ENCODE results near the gene SLAMF9. TPM values are rescaled to one million over a fixed set of nuclear protein-coding genes. Genes with fewer than 3 reads are reported as not detected.

SLAMF9 gene
- total RNA-seq, 2 experiments from 2014 or later = not detected

GRCh38 chr1:159951551-159951950 is 2.5 kb downstream of the SLAMF9 start:
- H3K4me3 Mint-ChIP-seq = no peak overlapping the region
- no peak for TF ChIP-seq CTCF (IDR thresholded peaks at IDR 0.05)
- intact Hi-C loops (cut with micrococcal nuclease) = no loop called here
- DNase-seq (no peak), ATAC-seq (no peak)
- POLR2A ChIA-PET = interaction anchor here (1.2 kb wide), 1 partner anchor 127 kb away, joined by 4 read pairs; no protein-coding TSS in a partner anchor
- H3K27ac Mint-ChIP-seq = no peak overlapping the region
- H3K4me1 Mint-ChIP-seq (ENCODE audit: low read depth) = no peaks in the 10 kb centered on the region
- CTCF ChIA-PET = interaction anchor here (1.6 to 8.4 kb wide), 2 partner anchors 14 to 56 kb away, joined by 4 to 70 read pairs; no protein-coding TSS in a partner anchor
- H3K27me3 Mint-ChIP-seq = peaks cover 10% of the 10 kb centered on the region
- H3K36me3 Mint-ChIP-seq (ENCODE audit: low read depth) = no peaks in the 10 kb centered on the region
- no peaks in the 10 kb centered on the region for H3K9me3 Mint-ChIP-seq

DNA sequence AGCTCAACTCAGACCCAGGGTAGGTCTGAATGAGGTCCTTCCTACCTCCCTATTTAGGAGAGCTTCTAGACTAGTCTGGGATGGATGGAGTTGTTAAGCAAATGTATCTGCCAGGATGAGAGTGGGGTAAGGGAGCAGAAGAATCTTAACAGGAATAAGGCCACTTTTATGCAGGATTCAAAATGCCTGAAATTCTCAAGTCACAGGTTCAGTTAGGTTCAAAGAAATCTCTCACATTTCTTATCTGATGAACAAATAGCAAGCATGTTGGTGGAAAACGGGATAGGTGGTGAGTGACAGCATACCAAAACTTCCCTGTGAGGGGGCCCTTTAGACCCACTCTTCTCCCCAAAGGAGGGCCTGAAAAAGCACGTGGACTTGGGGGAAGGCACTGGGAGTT is 3.0 kb downstream of the SLAMF9 start:
- POLR2A ChIA-PET = no interaction called here
- no peaks in the 10 kb centered on the region for H3K9me3 Mint-ChIP-seq
- CTCF ChIA-PET = interaction anchor here (1.6 to 8.4 kb wide), 2 partner anchors 13 to 56 kb away, joined by 4 to 70 read pairs; no protein-coding TSS in a partner anchor
- TF ChIP-seq CTCF (IDR thresholded peaks at IDR 0.05) = no peak
- ATAC-seq (no peak), DNase-seq (no peak)
- H3K36me3 Mint-ChIP-seq (ENCODE audit: low read depth) = no peaks in the 10 kb centered on the region
- intact Hi-C loops (cut with micrococcal nuclease) = no loop called here
- H3K4me3 Mint-ChIP-seq = no peak overlapping the region
- no peaks in the 10 kb centered on the region for H3K4me1 Mint-ChIP-seq (ENCODE audit: low read depth)
- H3K27me3 Mint-ChIP-seq = peaks cover 8% of the 10 kb centered on the region
- H3K27ac Mint-ChIP-seq = no peak overlapping the region

- ChIA-PET CTCF (interaction anchor here (1.9 kb wide), 1 partner anchor 57 kb away, joined by 11 read pairs; no protein-coding TSS in a partner anchor), POLR2A (interaction anchor here (0.7 kb wide), 1 partner anchor 110 kb away, joined by 3 read pairs; no protein-coding TSS in a partner anchor)
- ATAC-seq (no peak), DNase-seq (no peak)
- Mint-ChIP-seq H3K27ac (no peak overlapping the region), H3K4me1 (ENCODE audit: low read depth) (peaks cover 2% of the 10 kb centered on the region), H3K4me3 (no peak overlapping the region), H3K9me3 (no peaks in the 10 kb centered on the region), H3K27me3 (peaks cover 11% of the 10 kb centered on the region), H3K36me3 (ENCODE audit: low read depth) (no peaks in the 10 kb centered on the region)
- intact Hi-C loops (cut with micrococcal nuclease) = no loop called here
- no peak for TF ChIP-seq CTCF (IDR thresholded peaks at IDR 0.05)
These were observed 4.1 kb downstream of the SLAMF9 start for GRCh38 chr1:159949981-159950381.

- H3K9me3 Mint-ChIP-seq = no peaks in the 10 kb centered on the region
- ChIA-PET POLR2A (no interaction called here), CTCF (interaction anchor here (1.9 kb wide), 1 partner anchor 58 kb away, joined by 11 read pairs; no protein-coding TSS in a partner anchor)
- peaks cover 2% of the 10 kb centered on the region for H3K4me1 Mint-ChIP-seq (ENCODE audit: low read depth)
- H3K36me3 Mint-ChIP-seq (ENCODE audit: low read depth) = no peaks in the 10 kb centered on the region
- no peak for TF ChIP-seq CTCF (IDR thresholded peaks at IDR 0.05)
- H3K4me3 Mint-ChIP-seq = no peak overlapping the region
- intact Hi-C loops (cut with micrococcal nuclease) = no loop called here
- H3K27me3 Mint-ChIP-seq = peaks cover 16% of the 10 kb centered on the region
- ATAC-seq (no peak), DNase-seq (no peak)
- no peak overlapping the region for H3K27ac Mint-ChIP-seq
These were observed 4.9 kb downstream of the SLAMF9 start for GRCh38 chr1:159949123-159949522.

- DNase-seq (no peak), ATAC-seq (no peak)
- H3K27ac Mint-ChIP-seq = no peak overlapping the region
- H3K36me3 Mint-ChIP-seq (ENCODE audit: low read depth) = no peaks in the 10 kb centered on the region
- H3K9me3 Mint-ChIP-seq = no peaks in the 10 kb centered on the region
- TF ChIP-seq CTCF (IDR thresholded peaks at IDR 0.05) = no peak
- ChIA-PET CTCF (no interaction called here), POLR2A (no interaction called here)
- H3K27me3 Mint-ChIP-seq = peaks cover 21% of the 10 kb centered on the region
- H3K4me3 Mint-ChIP-seq = no peak overlapping the region
- H3K4me1 Mint-ChIP-seq (ENCODE audit: low read depth) = peaks cover 2% of the 10 kb centered on the region
- intact Hi-C loops (cut with micrococcal nuclease) = no loop called here
These were observed 6.1 kb downstream of the SLAMF9 start for GRCh38 chr1:159947942-159948341.

Data from activated CD8-positive, alpha-beta T cell treated with anti-CD3 and anti-CD28 coated beads for 36 hours (primary cell).